ENCODE measurements around the gene AP1G1. TPM values are rescaled to one million over a fixed set of nuclear protein-coding genes. Genes with fewer than 3 reads are reported as not detected.
"Not testable (repeated sequence)": the region's sequence is repeated elsewhere in the genome, so short reads cannot be mapped to it uniquely, and the experiment has no call there.

The AP1G1 gene
- total RNA-seq, 1 donor from 2014 or later = 104 TPM

DNA sequence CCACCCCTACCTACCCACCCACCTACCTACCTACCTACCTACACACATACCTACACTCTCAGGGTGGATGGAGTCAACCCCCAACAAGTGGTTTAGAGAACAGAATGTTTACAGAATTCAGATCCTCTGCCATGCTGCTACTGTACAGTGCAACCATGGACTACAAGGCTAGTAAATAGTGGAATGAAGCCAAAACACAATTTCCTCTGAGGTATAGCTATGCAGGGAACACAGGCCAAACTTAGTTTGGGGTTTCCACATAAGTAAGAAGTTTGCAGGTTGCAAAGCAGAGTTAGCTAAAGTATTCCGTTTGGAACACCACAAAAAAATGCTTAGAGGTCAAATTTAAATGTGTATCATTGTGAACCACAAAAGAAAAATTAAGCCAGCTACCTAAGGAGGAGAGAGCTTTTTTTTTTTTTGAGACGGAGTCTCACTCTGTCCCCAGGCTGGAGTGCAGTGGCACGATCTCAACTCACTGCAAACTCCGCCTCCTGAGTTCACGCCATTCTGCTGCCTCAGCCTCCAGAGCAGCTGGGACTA lies 2.7 kb upstream of the AP1G1 start:
- H3K4me1 Mint-ChIP-seq (ENCODE audit: unreplicated experiment) = peaks cover 12% of the 10 kb centered on the region
- H3K27ac Mint-ChIP-seq (ENCODE audit: unreplicated experiment) = no peak overlapping the region
- H3K4me3 Mint-ChIP-seq (ENCODE audit: unreplicated experiment) = no peak overlapping the region
- DNase-seq (ENCODE audit: low spot score) = no peak
- H3K9me3 Mint-ChIP-seq (ENCODE audit: unreplicated experiment) = no peaks in the 10 kb centered on the region
- H3K36me3 Mint-ChIP-seq (ENCODE audit: low read depth, unreplicated experiment) = peaks cover 5% of the 10 kb centered on the region
- peaks cover 9% of the 10 kb centered on the region for H3K27me3 Mint-ChIP-seq (ENCODE audit: unreplicated experiment)
- TF ChIP-seq, protein P1, sequence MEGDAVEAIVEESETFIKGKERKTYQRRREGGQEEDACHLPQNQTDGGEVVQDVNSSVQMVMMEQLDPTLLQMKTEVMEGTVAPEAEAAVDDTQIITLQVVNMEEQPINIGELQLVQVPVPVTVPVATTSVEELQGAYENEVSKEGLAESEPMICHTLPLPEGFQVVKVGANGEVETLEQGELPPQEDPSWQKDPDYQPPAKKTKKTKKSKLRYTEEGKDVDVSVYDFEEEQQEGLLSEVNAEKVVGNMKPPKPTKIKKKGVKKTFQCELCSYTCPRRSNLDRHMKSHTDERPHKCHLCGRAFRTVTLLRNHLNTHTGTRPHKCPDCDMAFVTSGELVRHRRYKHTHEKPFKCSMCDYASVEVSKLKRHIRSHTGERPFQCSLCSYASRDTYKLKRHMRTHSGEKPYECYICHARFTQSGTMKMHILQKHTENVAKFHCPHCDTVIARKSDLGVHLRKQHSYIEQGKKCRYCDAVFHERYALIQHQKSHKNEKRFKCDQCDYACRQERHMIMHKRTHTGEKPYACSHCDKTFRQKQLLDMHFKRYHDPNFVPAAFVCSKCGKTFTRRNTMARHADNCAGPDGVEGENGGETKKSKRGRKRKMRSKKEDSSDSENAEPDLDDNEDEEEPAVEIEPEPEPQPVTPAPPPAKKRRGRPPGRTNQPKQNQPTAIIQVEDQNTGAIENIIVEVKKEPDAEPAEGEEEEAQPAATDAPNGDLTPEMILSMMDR (IDR thresholded peaks at IDR 0.05; ENCODE audit: unreplicated experiment) = no peak

DNA sequence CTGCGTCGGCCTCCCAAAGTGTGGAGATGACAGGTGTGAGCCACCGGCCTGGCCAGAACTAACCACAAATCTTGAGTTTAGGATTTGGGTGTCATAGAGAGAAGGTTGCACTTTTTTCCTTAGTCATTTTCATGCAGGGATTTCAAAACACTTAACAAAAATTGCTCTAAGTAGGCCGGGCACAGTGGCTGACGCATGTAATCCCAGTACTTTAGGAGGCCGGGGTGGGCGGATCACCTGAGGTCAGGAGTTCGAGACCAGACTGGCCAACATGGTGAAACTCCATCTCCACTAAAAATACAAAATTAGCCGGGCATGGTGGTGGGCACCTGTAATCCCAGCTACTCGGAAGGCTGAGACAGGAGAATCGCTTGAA lies 1.5 kb upstream of the AP1G1 start:
- not testable (repeated sequence) for H3K36me3 Mint-ChIP-seq (ENCODE audit: low read depth, unreplicated experiment); H3K27me3 Mint-ChIP-seq (ENCODE audit: unreplicated experiment); H3K27ac Mint-ChIP-seq (ENCODE audit: unreplicated experiment); DNase-seq (ENCODE audit: low spot score); H3K9me3 Mint-ChIP-seq (ENCODE audit: unreplicated experiment)
- H3K4me1 Mint-ChIP-seq (ENCODE audit: unreplicated experiment) = peaks cover 12% of the 10 kb centered on the region
- H3K4me3 Mint-ChIP-seq (ENCODE audit: unreplicated experiment) = peak overlapping the region; percentile 79

DNA sequence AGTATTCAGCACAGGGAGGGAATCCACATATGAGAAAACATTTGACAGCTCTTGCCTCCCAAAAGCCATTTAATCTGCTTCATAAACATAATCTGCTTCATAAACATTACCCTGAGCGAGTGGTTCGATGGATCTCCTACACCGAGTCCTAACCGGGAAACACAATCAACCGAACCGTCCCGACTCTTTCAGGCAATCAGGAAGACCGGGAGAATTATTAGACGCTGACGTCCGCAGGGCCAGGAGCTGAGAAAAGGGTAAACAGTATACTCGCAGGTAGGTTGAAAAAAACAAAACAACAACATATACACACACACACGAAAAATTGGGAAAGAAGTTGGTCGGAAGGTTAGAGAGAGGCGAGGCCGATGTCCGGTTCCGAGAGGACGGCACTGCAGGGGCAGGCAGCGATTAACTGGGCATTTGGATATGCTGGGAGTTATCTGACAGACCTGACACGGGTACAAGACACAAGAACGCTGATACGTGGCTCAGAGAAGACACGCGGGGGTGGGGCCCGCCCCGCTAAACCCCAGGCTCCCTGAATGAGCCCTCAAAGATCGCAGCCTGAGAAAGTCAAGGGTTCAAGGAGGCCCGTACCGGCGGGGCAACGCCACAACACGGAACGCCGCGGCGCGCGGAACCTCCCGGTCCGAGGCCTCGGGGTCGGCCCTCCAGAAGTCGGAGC lies 585 bp downstream of the AP1G1 start:
- peaks cover 12% of the 10 kb centered on the region for H3K4me1 Mint-ChIP-seq (ENCODE audit: unreplicated experiment)
- H3K4me3 Mint-ChIP-seq (ENCODE audit: unreplicated experiment) = peak overlapping the region; percentile 99
- no peaks in the 10 kb centered on the region for H3K9me3 Mint-ChIP-seq (ENCODE audit: unreplicated experiment)
- H3K36me3 Mint-ChIP-seq (ENCODE audit: low read depth, unreplicated experiment) = peaks cover 5% of the 10 kb centered on the region
- peaks cover 9% of the 10 kb centered on the region for H3K27me3 Mint-ChIP-seq (ENCODE audit: unreplicated experiment)
- TF ChIP-seq, protein P1 (IDR thresholded peaks at IDR 0.05; ENCODE audit: unreplicated experiment) = no peak
- DNase-seq (ENCODE audit: low spot score) = peak; percentile 6
- peak overlapping the region; percentile 100 for H3K27ac Mint-ChIP-seq (ENCODE audit: unreplicated experiment)

DNA sequence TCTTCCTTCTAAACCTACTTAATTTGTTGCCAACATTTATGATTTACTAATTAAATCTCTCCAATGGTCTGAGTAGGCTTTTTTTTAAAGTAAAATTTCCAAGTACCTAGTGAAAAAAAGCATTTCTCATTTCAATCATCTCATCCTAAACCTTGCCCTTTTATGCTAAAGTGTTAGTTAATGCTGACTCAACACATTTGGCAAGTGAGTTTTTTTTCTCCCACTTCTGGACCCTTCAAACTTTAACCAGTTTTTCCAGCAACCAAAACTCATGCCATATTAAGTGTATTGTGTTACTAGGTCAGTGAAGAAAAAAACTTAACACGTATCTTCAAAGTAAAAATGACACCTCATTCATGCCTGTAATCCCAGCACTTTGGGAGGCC lies 5.3 kb downstream of the AP1G1 start:
- TF ChIP-seq, protein P1 (IDR thresholded peaks at IDR 0.05; ENCODE audit: unreplicated experiment) = no peak
- H3K4me3 Mint-ChIP-seq (ENCODE audit: unreplicated experiment) = no peak overlapping the region
- no peak for DNase-seq (ENCODE audit: low spot score)
- no peaks in the 10 kb centered on the region for H3K9me3 Mint-ChIP-seq (ENCODE audit: unreplicated experiment)
- H3K36me3 Mint-ChIP-seq (ENCODE audit: low read depth, unreplicated experiment) = peaks cover 5% of the 10 kb centered on the region
- peaks cover 9% of the 10 kb centered on the region for H3K4me1 Mint-ChIP-seq (ENCODE audit: unreplicated experiment)
- H3K27ac Mint-ChIP-seq (ENCODE audit: unreplicated experiment) = no peak overlapping the region
- H3K27me3 Mint-ChIP-seq (ENCODE audit: unreplicated experiment) = peaks cover 7% of the 10 kb centered on the region

DNA sequence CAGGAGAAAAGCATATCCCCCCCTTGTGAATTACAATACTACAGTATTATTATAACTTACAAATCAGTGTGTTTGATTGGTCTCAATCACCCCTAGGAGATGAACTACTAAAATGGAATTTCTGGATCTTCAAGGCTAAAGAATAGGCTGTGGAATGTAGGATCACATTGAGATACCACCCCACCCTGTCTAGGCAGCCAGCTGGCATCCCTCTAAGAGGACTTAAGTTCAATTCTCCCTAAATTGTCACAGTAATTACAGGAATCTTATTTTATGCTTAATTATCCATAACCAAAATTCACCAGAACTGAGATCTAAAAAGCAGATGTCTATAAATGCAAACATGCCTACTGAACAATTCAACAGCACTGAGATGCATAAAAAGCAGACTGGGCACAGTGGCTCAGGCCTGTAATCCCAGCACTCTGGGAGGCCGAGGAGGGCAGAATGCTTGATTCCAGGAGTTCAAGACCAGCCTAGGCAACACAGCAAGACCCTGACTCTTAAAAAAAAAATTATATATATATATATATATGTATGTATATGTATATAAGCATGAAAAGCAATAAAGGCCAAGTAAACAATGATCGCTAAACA lies 12.0 kb downstream of the AP1G1 start:
- Mint-ChIP-seq H3K27me3 (ENCODE audit: unreplicated experiment) (no peaks in the 10 kb centered on the region), H3K27ac (ENCODE audit: unreplicated experiment) (no peak overlapping the region)

More for the DNA sequence above, 12.0 kb downstream of the AP1G1 start:
- Mint-ChIP-seq H3K9me3 (ENCODE audit: unreplicated experiment) (no peaks in the 10 kb centered on the region), H3K4me3 (ENCODE audit: unreplicated experiment) (no peak overlapping the region), H3K36me3 (ENCODE audit: low read depth, unreplicated experiment) (no peaks in the 10 kb centered on the region), H3K4me1 (ENCODE audit: unreplicated experiment) (peaks cover 15% of the 10 kb centered on the region)
- TF ChIP-seq, protein P1 (IDR thresholded peaks at IDR 0.05; ENCODE audit: unreplicated experiment) = no peak
- no peak for DNase-seq (ENCODE audit: low spot score)
